ENCODE results near the gene TMEM154.

GRCh38 chr4:152610131-152610530, 69.7 kb downstream of the TMEM154 start:
- TF ChIP-seq CTCF (conservative IDR thresholded peaks at IDR 0.05) (no peak), EZH2 (IDR thresholded peaks at IDR 0.05; ENCODE audit: low read depth) (no peak)
